ENCODE data around the gene ST7.
A peak's percentile ranks its signal among the peaks of the same experiment; 100 is the strongest.
"Not testable (repeated sequence)": the region's sequence is repeated elsewhere in the genome, so short reads cannot be mapped to it uniquely, and the experiment has no call there.

Gene ST7

DNA sequence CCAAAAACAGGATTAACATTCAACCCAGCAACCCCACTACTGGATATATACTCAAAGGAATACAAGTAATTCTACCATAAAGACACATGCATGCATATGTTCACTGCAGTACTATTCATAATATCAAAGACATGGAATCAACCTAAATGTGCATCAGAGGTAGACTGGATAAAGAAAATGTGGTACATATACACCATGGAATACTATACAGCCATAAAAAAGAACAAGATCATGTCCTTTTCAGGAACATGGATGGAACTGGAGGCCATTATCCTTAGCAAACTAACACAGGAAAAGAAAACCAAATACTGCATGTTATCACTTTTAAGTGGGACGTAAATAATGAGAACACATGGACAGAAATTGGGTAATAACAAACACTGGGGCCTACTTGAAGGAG is 77.5 kb downstream of the ST7 start:
- not testable (repeated sequence) for DNase-seq (ENCODE audit: low spot score)

- no peak for DNase-seq (ENCODE audit: low spot score)
Observed at GRCh38 chr7:117032810-117033209, 79.5 kb downstream of the ST7 start.

DNA sequence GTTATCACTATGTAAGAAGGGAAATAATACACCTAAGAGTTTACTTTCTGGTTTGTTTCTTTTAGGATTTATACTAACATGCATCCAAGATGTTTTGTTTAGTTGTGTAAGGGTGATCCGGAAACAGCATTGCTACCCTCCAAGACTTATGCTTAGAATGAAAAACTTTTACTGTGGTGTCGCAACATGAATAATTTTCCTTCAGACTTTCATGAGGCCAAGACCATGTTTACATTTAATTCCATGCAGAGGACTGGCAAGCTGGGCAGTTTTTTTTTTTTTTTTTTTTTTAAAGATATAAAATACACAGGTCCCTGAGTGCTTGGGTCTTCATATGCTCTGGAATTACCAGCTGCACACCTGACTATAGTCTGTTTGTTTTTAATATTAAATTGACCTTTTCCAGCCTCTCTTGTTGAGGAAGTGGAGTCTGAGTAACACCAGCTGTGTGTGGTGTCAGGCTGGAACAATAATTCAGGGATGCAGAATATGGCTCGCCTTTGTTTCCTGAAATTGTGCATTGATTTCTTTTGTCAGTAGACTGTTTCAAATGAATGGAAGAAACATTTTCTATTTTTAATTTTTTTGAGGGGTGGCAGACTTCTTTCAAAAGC is 81.7 kb downstream of the ST7 start:
- no peak for DNase-seq (ENCODE audit: low spot score)

GRCh38 chr7:117035465-117035862 is 82.2 kb downstream of the ST7 start:
- no peak for DNase-seq (ENCODE audit: low spot score)

- no peak for DNase-seq (ENCODE audit: low spot score)
Observed at GRCh38 chr7:117036053-117036669, 82.9 kb downstream of the ST7 start.

DNA sequence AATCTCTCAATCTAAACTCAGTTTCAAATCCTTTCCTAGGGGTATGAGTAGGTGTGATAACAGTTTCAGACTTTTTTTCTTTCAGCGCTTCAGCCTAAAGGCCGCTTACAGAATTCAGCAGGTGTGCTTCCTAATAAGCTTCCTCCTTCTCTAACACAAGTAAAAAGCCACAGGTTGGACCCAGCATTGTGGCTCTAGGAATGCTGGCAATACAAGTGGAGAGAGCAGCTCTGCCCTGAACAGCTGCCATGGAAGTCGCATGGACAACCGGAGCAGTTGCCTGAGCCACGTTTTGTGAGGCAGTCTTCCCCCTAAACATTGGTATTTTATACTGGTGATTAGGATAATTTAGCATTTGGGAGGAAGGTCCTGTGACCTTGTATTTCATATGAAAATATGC is 83.5 kb downstream of the ST7 start:
- no peak for DNase-seq (ENCODE audit: low spot score)

GRCh38 chr7:117038408-117038807 is 85.1 kb downstream of the ST7 start:
- no peak for DNase-seq (ENCODE audit: low spot score)

DNA sequence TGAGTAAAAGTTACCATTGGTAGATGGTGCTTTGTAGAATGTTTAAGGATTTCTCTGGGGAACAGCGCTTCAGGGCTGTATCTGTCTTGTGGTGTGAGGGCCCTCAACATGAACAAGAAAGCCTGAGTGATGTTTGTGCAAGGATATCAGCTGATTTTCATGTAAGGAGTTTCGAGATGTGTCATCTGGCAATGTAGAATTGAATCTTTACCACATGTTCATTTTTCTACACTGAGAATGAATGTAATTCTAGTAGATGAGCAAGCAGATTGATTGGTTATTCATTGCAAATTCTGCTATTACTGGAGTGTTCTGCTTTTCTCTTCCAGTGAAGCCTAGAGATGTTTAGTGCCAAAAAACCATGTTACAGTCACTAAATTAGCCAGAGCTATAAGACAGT is 87.7 kb downstream of the ST7 start:
- DNase-seq (ENCODE audit: low spot score), result no peak

DNA sequence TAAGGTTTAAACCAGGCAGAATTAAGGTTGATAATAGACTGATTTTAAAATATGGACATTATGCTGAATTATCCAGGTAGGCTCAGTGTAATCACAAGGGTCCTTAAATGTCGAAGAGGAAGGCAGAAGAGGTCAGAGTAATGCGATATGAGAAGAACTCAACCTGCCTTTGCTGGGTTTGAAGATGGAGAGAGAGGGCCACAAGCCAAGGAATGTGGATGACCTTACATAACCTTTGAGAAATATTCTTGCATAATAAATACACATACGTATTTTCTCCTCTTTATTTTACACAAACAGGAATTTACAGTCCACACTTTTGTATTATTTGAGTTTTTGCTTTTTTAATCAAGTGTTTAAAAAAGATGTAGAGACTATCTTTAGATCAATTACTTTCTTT is 88.5 kb downstream of the ST7 start:
- no peak for DNase-seq (ENCODE audit: low spot score)

GRCh38 chr7:117043108-117043825 is 90.0 kb downstream of the ST7 start:
- DNase-seq (ENCODE audit: low spot score), result no peak

GRCh38 chr7:117044664-117045063 is 91.4 kb downstream of the ST7 start:
- DNase-seq (ENCODE audit: low spot score), result no peak

DNA sequence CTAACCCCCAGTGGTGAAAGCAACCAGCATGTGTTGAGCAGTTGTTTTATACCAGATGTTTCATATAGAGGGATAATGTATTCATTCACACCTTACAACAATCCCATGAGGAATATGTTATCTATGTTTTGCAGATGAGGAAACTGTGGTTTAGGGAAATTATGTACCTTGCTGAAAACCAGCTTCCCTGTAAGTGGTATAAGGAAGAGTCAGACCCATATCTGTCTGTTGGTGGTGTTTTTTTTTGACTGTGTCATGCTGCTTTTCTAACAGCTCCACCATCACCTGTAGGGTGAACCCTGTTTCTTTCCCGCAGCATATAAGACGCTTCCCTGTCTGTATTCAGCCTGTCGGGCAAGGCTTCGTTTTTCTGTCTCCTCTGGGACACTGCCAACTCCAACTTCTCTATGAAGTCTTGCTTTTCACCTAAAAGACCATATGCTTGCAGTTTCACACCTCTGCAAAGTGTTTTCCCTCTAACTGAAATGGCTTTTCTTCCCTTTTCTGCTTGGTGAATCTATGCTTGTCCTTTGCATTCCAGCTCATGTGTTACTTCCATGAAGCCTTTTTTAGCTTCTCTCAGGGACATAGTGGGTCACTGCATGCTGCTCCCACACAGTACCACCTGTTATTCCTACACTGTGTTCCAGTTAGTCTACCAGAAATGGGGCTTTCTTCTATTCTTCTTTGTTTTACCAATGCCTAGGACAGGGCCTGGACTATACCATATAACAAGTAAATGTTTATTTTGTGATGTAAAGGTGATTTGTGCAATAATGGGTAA is 92.8 kb downstream of the ST7 start:
- DNase-seq (ENCODE audit: low spot score), result no peak

GRCh38 chr7:117047496-117047895 is 94.2 kb downstream of the ST7 start:
- no peak for DNase-seq (ENCODE audit: low spot score)

DNA sequence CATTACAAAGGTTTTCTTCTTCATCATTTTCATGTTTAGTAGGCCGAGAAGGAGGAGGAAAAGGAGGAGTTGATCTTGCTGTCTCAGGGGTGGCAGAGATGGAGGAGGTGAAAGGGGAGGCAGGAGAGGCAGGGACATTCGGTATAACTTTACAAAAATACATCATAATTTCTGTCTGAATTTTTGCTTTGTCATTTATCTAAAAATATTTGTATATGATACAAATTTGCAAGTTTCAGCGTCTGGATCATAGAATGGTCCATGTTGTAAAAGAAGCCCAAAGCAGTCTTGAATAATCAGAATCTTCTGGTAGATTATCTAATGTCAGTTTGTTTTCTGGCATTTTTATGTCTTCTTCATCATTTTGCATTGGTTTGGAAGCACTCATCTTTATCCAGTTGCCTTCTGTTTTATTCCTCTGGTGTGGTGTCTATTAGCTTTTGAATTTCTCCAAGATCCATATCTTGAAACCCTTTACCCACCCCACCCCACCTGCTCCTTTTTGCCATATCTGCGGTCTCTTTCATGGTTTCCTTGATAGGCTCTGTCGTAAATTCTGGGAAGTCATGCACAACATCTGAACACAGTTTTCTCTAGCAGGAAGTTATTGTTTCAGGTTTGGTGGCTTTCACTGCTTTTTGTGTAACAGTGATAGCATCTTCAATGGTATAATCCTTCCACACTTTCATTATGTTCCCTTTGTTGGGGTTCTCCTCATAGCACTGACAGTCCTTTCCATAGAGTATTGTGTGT is 95.0 kb downstream of the ST7 start:
- no peak for DNase-seq (ENCODE audit: low spot score)

DNA sequence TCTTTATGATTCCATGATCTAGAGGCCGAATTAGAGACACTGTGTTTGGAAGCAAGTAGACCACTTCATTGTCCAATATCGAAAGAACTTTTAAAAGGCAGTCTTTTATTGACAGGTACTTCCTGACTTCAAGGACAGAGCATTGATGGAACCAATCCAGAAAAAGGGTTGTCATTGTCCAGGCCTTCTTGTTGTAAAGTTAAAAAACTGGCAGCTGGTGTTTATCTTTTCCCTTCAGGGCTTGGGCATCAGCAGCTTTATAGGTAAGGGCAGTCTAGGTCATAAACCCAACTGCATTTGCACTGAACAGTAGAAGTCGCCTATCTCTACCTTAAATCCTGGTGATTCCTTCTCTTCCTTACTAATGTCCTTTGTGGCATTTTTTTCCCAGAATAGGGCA is 95.6 kb downstream of the ST7 start:
- no peak for DNase-seq (ENCODE audit: low spot score)

DNA sequence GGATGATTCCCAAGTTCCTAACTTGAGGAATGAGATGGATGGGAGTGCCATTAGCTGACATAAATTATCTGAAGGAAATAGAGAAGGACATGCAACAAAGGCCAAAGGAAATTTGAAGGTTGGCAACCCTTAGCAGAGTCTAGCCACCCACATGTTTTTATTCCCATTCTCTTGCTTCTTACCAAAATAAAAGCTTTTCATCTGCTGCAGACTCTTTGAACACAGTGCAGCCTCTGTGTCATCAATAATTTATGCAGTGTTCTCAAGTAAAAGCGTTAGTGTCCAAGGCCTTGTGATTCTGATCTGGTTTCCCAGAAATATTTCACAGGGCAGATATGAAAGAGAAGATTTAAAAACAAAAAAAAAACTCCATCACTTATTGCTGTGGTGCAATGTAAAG is 98.5 kb downstream of the ST7 start:
- DNase-seq (ENCODE audit: low spot score), result peak; percentile 80

DNA sequence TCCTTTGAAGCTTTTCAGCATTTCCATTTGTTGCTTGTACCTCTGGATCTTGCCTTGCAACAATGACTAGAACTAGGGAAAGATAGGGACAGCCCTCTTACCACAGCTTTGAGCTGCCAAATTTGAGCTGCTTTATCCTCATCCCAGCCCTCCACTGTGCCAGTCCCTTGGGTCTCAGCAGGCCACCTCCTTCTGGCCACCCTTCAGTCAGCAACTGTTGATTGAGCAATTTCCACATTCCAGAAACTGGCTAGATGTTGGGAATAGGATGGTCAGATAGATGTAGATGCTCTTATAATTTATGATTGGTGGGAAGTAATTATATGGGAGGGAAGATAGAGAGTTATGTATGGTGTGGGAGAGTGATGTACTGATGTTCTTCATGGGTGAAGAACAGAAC is 100.1 kb downstream of the ST7 start:
- no peak for DNase-seq (ENCODE audit: low spot score)

DNA sequence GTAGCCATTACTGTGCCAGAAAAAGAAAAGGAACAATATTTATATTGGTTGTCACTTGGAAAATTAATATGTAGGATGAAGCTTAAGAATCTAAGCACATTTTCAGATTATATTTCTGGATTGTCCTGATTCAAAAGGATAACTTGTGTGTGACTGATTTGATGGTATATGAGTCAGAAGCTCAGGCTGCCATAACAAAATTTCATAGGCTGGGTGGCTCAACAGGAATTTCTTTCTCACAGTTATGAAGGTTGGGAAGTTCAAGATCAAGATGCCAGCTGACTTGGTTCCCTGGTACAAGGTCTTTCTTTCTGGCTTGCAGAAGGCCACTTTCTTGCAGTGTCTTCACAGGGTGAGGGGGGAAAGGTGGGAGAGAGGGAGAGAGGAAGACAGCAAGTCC is 108.5 kb downstream of the ST7 start:
- DNase-seq (ENCODE audit: low spot score), result no peak

GRCh38 chr7:117062300-117062699 is 109.0 kb downstream of the ST7 start:
- DNase-seq (ENCODE audit: low spot score), result no peak

DNA sequence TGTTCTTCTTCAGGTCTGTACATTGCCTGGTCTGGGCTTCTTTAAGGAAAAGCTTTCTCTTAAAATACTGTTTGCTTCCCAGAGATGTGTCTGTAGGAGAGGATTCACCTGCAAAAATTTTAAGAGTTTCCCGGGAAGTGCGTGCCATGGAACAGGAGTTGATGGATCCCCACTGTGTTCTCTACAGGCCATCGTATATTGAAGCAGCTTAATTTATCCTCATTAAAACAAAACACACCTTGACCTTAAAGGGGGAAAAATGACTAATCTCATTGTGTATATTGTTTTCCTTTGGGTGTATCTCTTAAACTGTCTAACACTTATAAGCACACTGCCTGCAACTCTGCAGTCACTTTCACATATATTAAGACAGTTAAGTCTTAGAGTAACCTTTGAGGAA is 111.4 kb downstream of the ST7 start:
- DNase-seq (ENCODE audit: low spot score), result no peak

- DNase-seq (ENCODE audit: low spot score), result no peak
Observed at GRCh38 chr7:117065571-117066150, 112.4 kb downstream of the ST7 start.

- no peak for DNase-seq (ENCODE audit: low spot score)
Observed at GRCh38 chr7:117066668-117067067, 113.4 kb downstream of the ST7 start.
